GM19395 (cell line): Measurements from ENCODE around the gene FBXW7.
A peak's percentile ranks its signal among the peaks of the same experiment; 100 is the strongest.

Experiments
- ATAC-seq: cut with Tn5 transposase; IDR thresholded peaks from one replicate; pipeline ENCODE4 v1.9.1; 2021; ENCODE audit warnings: mild to moderate bottlenecking, moderate library complexity; ENCODE audit not compliant: unreplicated experiment

Gene FBXW7

DNA sequence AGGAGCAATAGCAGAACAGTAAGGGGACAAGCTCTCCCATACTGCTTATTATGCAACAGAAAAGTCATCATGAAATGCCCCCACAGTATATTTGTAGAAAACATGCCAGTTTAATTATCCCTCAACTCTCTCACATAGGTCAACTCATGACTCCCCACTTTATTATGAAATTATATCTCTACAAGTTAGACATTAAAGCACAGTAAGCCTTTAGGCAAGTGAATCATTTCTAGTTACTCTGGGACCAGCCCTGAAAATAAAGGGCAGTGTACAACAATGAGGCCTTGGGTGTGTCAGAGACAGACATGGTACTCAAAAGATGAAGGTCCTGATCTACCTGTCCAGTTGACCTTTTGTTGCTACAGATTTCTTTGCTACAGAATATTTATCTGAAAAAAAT, 191.9 kb downstream of the FBXW7 start:
- ATAC-seq = no peak

DNA sequence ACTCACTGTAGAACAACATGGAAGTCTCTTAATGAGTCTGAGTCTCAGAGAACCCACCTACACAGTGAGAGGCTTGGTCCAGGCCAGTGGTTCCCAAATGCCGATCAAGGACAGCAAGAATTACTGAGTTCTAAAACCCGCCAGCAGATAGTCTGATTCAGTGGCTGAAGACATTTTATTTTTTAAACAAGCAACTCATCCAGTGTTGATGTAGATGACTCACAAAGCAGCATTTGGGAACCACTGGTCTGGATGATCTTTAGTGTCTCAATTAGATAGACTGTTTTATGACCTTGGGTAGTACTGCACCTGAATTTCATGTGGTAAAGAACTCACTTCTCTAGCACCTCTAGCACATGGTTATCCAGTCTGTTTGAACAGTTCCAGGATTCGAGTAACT, 193.6 kb downstream of the FBXW7 start:
- ATAC-seq = no peak

- ATAC-seq = no peak
Measured at GRCh38 chr4:152340818-152341217, 195.1 kb downstream of the FBXW7 start.

- no peak for ATAC-seq
Measured at GRCh38 chr4:152339576-152339975, 196.3 kb downstream of the FBXW7 start.

DNA sequence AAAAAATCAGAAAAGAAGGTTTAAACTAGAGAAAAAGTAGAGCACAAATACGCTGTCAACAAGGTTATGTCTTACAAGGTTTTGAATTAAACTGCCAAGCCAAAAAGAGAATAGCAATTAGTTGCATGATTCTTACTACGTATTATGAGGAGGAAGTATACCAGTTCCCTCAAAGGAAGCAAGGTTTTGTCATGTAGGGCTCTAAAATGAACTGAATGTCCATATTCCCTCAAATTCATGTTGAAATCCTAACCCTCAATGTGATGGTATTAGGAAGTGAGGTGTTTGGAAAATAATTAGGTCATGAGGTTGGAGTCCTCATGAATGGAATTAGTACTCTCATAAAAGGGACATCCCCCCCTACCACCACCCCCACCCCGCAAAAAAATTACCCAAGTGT, 201.0 kb downstream of the FBXW7 start:
- ATAC-seq = no peak

GRCh38 chr4:152331042-152331441, 204.8 kb downstream of the FBXW7 start:
- ATAC-seq = no peak

- ATAC-seq = no peak
Measured at GRCh38 chr4:152328582-152328981, 207.3 kb downstream of the FBXW7 start.

DNA sequence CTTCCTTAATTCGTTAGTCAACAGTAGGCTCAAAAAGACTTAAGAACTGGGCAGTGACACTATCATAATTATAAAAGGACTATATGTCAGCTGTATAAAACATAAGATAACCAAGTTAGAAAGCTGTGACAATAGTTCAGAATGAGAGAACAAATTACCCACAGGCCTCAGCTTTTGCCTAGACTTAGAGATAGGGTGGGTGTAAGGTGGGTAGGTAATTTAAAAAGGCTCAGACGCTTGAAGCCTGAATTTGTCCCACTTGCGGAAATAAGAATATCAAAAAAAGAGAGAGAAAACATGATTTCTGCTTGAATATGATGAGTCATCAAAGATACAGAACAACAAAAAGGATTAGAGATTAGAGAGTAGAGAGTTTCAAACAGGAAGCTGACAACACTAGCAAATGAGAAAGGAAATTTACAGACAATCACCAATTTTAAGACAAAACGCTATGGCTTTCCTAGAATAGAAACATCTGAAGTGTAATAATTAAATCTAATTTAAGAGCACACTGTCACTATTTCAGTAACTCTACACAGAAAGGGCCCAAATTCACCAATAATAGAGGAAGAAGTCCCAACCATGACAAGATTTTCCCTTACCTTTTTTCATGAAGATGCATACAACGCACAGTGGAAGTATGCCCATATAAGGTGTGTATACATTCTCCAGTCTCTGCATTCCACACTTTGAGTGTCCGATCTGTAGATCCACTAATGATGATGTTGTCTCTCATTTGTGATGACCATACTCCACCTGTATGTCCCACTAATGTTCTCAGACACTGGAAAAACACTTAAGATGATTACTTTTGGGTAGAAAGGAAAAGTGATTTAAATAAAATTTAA, 208.1 kb downstream of the FBXW7 start:
- no peak for ATAC-seq

- no peak for ATAC-seq
Measured at GRCh38 chr4:152325831-152326230, 210.1 kb downstream of the FBXW7 start.

DNA sequence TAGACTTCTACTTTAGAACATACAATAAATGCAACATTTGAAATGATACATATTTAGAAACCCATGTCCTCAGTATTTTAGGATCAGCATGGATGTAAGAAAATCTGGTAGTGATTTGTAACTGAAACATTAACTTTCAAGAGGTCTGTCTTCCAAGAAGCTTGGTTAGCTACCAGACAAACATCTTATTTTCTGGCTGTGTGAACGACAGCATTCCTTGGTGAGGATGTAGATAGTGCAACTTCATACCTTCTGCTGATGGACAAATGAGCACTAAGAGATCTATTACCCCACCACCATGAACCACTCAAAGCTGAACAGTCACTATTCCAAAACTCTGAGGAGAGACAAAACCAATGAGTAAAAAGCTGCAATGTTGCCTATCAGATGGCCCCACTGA, 212.7 kb downstream of the FBXW7 start:
- no peak for ATAC-seq

- no peak for ATAC-seq
Measured at GRCh38 chr4:152322656-152323055, 213.2 kb downstream of the FBXW7 start.

- ATAC-seq = no peak
Measured at GRCh38 chr4:152321923-152322322, 214.0 kb downstream of the FBXW7 start.

GRCh38 chr4:152321398-152321797, 214.5 kb downstream of the FBXW7 start:
- ATAC-seq = no peak

- no peak for ATAC-seq
Measured at GRCh38 chr4:152316969-152317368, 218.9 kb downstream of the FBXW7 start.

GRCh38 chr4:152310257-152310656, 225.6 kb downstream of the FBXW7 start:
- ATAC-seq = no peak

- no peak for ATAC-seq
Measured at GRCh38 chr4:152309418-152309817, 226.5 kb downstream of the FBXW7 start.

- ATAC-seq = no peak
Measured at GRCh38 chr4:152308951-152309350, 226.9 kb downstream of the FBXW7 start.

DNA sequence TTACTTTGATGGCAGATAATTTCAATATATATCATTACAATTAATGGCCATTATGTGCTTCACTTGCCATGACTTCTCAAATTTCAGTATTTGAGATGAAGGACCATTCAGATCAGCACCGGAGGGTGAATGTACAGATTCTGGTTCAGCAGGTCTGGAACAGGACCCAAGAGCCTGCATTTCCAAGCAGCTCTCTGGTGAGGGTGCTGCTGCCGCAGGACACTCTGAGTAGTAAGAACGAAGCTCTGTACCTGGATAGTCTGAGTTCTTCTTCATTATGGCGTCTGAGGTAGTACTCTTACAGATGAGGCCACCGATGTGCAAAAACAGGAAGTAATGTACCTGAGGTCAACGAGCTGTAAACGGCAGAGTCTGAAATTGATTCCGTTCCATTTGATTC, 228.2 kb downstream of the FBXW7 start:
- no peak for ATAC-seq

DNA sequence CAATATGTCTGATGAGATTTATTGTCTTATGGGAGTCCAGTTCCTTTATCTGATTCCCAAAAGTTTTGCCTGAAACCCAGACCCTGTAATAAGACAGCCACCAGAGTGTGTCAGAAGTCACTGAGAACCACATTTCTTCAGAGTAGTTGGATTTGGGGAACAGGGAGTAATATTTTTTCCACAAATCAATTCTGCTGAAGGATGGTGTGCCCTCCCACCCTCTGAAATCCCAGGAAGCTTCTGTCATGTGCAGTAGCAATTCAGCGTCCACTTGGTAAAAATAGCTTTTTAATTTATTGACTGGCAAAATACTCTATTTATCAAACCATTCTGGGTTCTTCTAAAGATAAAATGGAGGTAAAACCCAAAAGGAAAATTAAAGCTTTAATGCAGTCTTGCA, 229.4 kb downstream of the FBXW7 start:
- ATAC-seq = no peak

- peak; percentile 91 for ATAC-seq
Measured at GRCh38 chr4:152304220-152304619, 231.7 kb downstream of the FBXW7 start.

DNA sequence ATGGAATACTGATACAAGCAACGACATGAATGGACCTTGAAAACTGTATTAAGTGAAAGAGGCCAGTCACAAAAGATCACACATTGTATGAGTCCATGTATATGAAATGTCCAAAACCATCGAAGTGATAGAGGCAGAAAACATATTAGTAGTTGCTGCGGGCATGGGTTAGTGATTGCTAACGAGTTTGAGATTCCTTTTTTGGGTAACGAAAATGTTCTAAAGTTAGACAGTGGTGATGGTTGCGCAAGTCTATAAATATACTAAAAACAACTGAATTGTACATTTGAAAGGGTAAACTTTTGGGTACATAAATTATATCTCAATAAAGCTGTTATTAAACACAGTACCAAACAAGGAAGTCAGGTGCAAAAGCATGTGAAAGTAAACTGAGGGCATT, 234.5 kb downstream of the FBXW7 start:
- no peak for ATAC-seq

DNA sequence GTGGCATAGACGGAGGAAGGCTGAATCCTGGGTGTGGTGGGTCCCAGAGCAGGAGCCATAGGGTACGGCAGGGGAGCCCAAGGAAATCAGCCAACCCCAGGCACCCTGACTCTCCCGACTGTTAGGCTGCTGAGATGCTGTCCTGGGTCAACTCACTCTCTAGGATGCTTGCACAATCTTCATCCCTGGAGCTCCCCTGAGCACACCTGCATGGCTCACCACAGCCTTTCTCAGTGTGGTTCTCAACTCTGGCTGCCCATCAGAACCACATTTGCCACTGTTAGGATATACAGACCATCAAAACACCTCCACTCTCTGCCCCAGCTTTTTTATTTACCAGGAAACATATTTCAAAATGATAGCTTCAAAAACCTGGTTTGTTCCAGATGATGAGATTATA, 236.3 kb downstream of the FBXW7 start:
- no peak for ATAC-seq

- ATAC-seq = no peak
Measured at GRCh38 chr4:152296386-152296785, 239.5 kb downstream of the FBXW7 start.
